GM12891 (cell line): ENCODE results near the gene NSUN6.
A peak's percentile ranks its signal among the peaks of the same experiment; 100 is the strongest.
"Not testable (repeated sequence)": the region's sequence is repeated elsewhere in the genome, so short reads cannot be mapped to it uniquely, and the experiment has no call there.

Experiments
- DNase-seq: peaks from one replicate; pipeline ENCODE4 v3.0.0; 2011; ENCODE audit warnings: low spot score; ENCODE audit not compliant: insufficient read length
- FAIRE-seq: peaks from 2 replicates; lab custom pipeline; 2011; peaks lifted over from hg19 to GRCh38; lab: Jason Lieb, UNC
- PAX5 ChIP-seq: IDR thresholded peaks from 2 replicates; pipeline ENCODE4 v1.6.1; 2011; ENCODE audit warnings: low read length, moderate library complexity, mild to moderate bottlenecking; ENCODE audit not compliant: insufficient read depth, severe bottlenecking
- POLR2A ChIP-seq: IDR thresholded peaks from 2 replicates; pipeline ENCODE4 v1.6.1; 2011; ENCODE audit warnings: low read depth, low read length, control low read depth
- POLR2AphosphoS5 ChIP-seq: IDR thresholded peaks from 2 replicates; pipeline ENCODE4 v1.6.1; 2011; ENCODE audit warnings: low read depth, low read length, control low read depth
- POU2F2 ChIP-seq: IDR thresholded peaks from 2 replicates; pipeline ENCODE4 v1.6.1; 2011; ENCODE audit warnings: low read depth, mild to moderate bottlenecking, control low read depth, low read length, moderate library complexity
- SPI1 ChIP-seq: IDR thresholded peaks from 2 replicates; pipeline ENCODE4 v1.6.1; 2011; ENCODE audit warnings: low read depth, low read length, control low read depth
- TAF1 ChIP-seq: IDR thresholded peaks from 2 replicates; pipeline ENCODE4 v1.6.1; 2011; ENCODE audit warnings: low read depth, low read length, control low read depth

The NSUN6 gene

GRCh38 chr10:18635995-18636394 lies 15.4 kb downstream of the NSUN6 start:
- no peak for TF ChIP-seq SPI1
- no peak for TF ChIP-seq TAF1
- no peak for TF ChIP-seq POLR2A
- no peak for TF ChIP-seq POLR2AphosphoS5
- no peak for TF ChIP-seq PAX5
- no peak for TF ChIP-seq POU2F2
- FAIRE-seq (no peak), DNase-seq (no peak)

GRCh38 chr10:18632500-18632899 lies 18.9 kb downstream of the NSUN6 start:
- DNase-seq, FAIRE-seq: not testable (repeated sequence)

GRCh38 chr10:18627452-18628018 lies 23.9 kb downstream of the NSUN6 start:
- FAIRE-seq: peak; percentile 51
- DNase-seq: not testable (repeated sequence)

DNA sequence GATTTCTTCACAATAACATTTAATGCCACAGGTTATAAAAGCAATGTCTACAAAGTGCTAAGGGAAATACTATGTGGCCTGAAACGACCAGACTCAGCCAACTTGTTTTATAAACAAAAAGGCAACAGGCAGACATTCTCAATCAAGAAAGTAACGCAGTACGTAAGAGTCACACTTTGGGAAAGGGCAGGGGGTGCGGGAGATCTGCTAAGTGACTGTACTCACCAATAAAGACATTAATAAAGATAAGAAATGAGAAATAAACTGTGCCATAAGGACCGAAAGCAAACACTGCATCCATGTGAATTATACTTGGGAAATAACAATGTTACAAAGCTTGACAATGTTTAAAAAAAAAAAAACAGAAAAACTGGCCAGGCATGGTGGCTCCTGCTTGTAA lies 25.5 kb downstream of the NSUN6 start:
- TF ChIP-seq POLR2AphosphoS5 (no peak), PAX5 (no peak), POLR2A (no peak), SPI1 (no peak), TAF1 (no peak), POU2F2 (no peak)
- FAIRE-seq: no peak
- DNase-seq: no peak

DNA sequence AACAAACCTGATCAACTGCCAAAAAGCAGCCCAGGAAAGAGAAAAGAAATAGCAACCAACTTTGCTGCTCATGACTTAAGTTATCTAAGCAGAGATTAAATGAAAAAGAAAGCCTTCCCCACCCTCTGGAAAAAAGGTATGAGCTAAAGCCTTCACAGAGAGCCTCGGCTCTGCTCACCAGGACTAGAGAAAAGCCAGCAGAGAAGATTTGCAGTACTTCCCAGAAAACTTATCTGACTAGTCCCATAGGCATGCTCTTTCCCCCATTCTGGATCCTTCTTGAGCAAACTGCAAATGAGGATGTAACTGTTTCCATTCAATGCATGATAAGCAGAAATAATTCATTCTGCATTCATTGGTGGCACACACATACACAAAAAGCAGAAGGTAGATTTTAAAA lies 27.7 kb downstream of the NSUN6 start:
- FAIRE-seq: not testable (repeated sequence)

DNA sequence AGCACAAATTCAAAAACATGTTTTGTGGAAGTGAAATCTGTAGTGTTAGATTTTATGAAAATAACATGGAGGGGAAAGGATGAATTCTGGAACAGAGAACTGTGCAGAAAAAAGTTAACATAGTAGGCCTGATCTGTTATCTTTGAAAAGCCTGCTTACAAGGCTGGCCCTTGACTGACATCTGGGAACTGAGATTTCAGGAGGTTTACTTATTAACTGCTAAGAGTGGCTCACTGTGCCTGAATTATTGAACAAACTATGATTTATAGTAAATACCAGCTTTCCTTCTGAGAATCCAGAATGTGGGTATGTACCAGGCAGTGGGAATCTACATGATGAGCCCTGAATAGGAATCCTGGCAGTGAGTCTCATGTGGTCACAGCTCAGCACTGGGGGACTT lies 30.5 kb downstream of the NSUN6 start:
- DNase-seq (no peak), FAIRE-seq (no peak)
- TF ChIP-seq SPI1: no peak
- TF ChIP-seq PAX5: no peak
- no peak for TF ChIP-seq POLR2AphosphoS5
- TF ChIP-seq POLR2A: no peak
- no peak for TF ChIP-seq TAF1
- TF ChIP-seq POU2F2: no peak

More for the DNA sequence above, 27.7 kb downstream of the NSUN6 start:
- DNase-seq: not testable (repeated sequence)

GRCh38 chr10:18619016-18619415 lies 32.4 kb downstream of the NSUN6 start:
- FAIRE-seq (no peak), DNase-seq (no peak)
- no peak for TF ChIP-seq POLR2A

- FAIRE-seq: no peak
- no peak for DNase-seq
These were observed 35.0 kb downstream of the NSUN6 start for GRCh38 chr10:18616337-18616736.

DNA sequence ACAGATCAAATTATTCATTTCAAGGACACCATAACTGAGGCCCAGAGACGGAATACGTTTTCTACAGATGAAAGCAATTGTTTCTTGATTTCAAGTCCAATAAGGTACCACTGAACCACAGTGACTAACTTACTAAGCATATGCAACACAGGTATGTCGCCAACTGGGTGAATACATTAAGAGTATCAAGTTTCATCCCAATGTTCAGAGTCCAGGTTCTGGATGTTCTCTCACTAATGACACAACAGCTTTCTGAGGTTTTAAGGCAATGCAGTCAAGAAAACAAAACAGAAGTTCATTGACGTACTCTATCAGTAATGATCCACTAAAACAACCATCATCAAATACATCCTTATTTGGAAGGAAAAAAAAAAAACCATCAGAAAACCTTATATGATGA lies 35.8 kb downstream of the NSUN6 start:
- FAIRE-seq: no peak

More at GRCh38 chr10:18616337-18616736, 35.0 kb downstream of the NSUN6 start:
- no peak for TF ChIP-seq SPI1
- no peak for TF ChIP-seq TAF1
- TF ChIP-seq POU2F2: no peak
- no peak for TF ChIP-seq POLR2A
- no peak for TF ChIP-seq POLR2AphosphoS5
- no peak for TF ChIP-seq PAX5

DNA sequence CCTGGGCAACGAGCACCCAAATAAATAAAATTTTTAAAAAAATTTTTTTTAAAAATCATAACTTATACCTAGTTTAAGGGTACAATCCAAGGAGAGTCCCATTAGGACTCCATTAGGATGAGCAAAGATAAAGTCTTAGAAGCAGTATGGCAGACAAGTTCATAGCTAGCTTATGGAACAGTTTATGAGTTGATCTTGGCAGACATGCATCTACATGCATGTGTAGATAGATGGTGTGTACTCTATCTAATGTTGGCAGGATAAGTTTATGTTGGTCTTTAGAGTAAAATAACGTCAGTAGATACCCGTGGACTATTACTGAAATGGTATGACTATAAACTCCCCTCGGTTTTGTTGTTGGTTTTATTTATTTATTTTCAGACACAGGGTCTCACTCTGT lies 40.2 kb downstream of the NSUN6 start:
- peak; percentile 28 for FAIRE-seq
- TF ChIP-seq TAF1 (no peak), POU2F2 (no peak), PAX5 (no peak), POLR2A (no peak), POLR2AphosphoS5 (no peak), SPI1 (no peak)
- DNase-seq: no peak

More for the DNA sequence above, 35.8 kb downstream of the NSUN6 start:
- TF ChIP-seq PAX5: no peak
- no peak for TF ChIP-seq SPI1
- TF ChIP-seq TAF1: no peak
- TF ChIP-seq POU2F2: no peak
- TF ChIP-seq POLR2A: no peak
- no peak for TF ChIP-seq POLR2AphosphoS5
- no peak for DNase-seq

GRCh38 chr10:18610517-18610916 lies 40.9 kb downstream of the NSUN6 start:
- DNase-seq (no peak), FAIRE-seq (peak; percentile 5)
- TF ChIP-seq TAF1 (no peak), POU2F2 (no peak), POLR2AphosphoS5 (no peak), SPI1 (no peak), PAX5 (no peak), POLR2A (no peak)

DNA sequence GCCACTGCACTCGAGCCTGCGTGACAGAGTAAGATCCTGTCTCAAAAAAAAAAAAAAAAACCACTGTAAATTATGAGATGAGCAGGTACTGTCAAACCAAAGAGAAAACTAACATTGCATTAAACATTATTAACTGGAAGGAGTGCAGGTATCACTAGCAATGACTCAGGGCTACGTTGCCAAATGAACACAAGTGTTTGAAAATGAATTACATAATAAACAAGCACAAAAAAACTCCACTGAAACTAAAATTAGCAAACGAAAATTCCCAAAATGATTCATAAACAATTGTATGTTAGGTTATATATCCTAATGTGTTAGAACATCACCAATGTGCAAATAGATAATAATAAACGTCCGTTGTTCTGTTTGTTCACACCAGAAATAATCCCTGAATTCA lies 42.8 kb downstream of the NSUN6 start:
- DNase-seq: no peak
- TF ChIP-seq POLR2A: no peak
- no peak for TF ChIP-seq POLR2AphosphoS5
- no peak for TF ChIP-seq POU2F2
- TF ChIP-seq SPI1: no peak
- no peak for TF ChIP-seq TAF1
- no peak for TF ChIP-seq PAX5
- FAIRE-seq: no peak
